ENCODE results near the gene BLVRB.

- TF ChIP-seq, protein P1, sequence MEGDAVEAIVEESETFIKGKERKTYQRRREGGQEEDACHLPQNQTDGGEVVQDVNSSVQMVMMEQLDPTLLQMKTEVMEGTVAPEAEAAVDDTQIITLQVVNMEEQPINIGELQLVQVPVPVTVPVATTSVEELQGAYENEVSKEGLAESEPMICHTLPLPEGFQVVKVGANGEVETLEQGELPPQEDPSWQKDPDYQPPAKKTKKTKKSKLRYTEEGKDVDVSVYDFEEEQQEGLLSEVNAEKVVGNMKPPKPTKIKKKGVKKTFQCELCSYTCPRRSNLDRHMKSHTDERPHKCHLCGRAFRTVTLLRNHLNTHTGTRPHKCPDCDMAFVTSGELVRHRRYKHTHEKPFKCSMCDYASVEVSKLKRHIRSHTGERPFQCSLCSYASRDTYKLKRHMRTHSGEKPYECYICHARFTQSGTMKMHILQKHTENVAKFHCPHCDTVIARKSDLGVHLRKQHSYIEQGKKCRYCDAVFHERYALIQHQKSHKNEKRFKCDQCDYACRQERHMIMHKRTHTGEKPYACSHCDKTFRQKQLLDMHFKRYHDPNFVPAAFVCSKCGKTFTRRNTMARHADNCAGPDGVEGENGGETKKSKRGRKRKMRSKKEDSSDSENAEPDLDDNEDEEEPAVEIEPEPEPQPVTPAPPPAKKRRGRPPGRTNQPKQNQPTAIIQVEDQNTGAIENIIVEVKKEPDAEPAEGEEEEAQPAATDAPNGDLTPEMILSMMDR (IDR thresholded peaks at IDR 0.05), result no peak
- TF ChIP-seq ZFX (IDR thresholded peaks at IDR 0.05; ENCODE audit: borderline replicate concordance), result no peak
Measured at GRCh38 chr19:40513741-40514315, 48.3 kb upstream of the BLVRB start.

Data from 22Rv1 (cell line).